Keratinocyte (primary cell): Measurements from ENCODE around the gene HSP90AB1. TPM values are rescaled to one million over a fixed set of nuclear protein-coding genes. Genes with fewer than 3 reads are reported as not detected.

Experiments used
- DNase-seq: peaks from one replicate; pipeline ENCODE4 v3.0.0-alpha.2; 2011; ENCODE audit warnings: low read depth, missing footprints, low spot score
- FAIRE-seq: peaks from 2 replicates; lab custom pipeline; 2011; peaks lifted over from hg19 to GRCh38; lab: Jason Lieb, UNC
- H2AFZ ChIP-seq: 2 replicates; pipeline ENCODE4 v1.6.0; 2012; ENCODE audit warnings: low read length, control low read depth, inconsistent platforms; ENCODE audit not compliant: control insufficient read depth
- H3K27ac ChIP-seq: 2 replicates; pipeline ENCODE4 v1.5.1; 2011; ENCODE audit warnings: low read length; ENCODE audit not compliant: control insufficient read depth, insufficient read depth
- H3K27me3 ChIP-seq: 3 replicates; pipeline ENCODE4 v1.6.0; 2011; ENCODE audit warnings: low read length; ENCODE audit not compliant: control insufficient read depth, insufficient read depth; ENCODE audit errors: extremely low read depth
- H3K36me3 ChIP-seq, 2 experiments: 2 replicates in 1 of 2; 3 replicates in 1 of 2; pipeline ENCODE4 v1.5.1; 2011; ENCODE audit warnings: low read length in 2 of 2, mild to moderate bottlenecking in 1 of 2; ENCODE audit not compliant: control insufficient read depth in 2 of 2, insufficient read depth in 2 of 2; ENCODE audit errors: extremely low read depth in 1 of 2
- H3K4me1 ChIP-seq: 3 replicates; pipeline ENCODE4 v1.5.1; 2011; ENCODE audit warnings: low read length; ENCODE audit not compliant: control insufficient read depth, insufficient read depth; ENCODE audit errors: extremely low read depth
- H3K4me2 ChIP-seq: 3 replicates; pipeline ENCODE4 v1.6.0; 2011; ENCODE audit warnings: low read depth, low read length; ENCODE audit not compliant: control insufficient read depth, insufficient read depth; ENCODE audit errors: extremely low read depth
- H3K4me3 ChIP-seq, 3 experiments: fragments of 200-600 bp in 1 of 3; sonication (generic) in 1 of 3; 2 replicates in 2 of 3; 3 replicates in 1 of 3; pipeline ENCODE4 v1.5.1; 2011 to 2016; ENCODE audit warnings: low read length in 3 of 3, mild to moderate bottlenecking in 3 of 3, control low read depth in 2 of 3, inconsistent platforms in 1 of 3, low read depth in 1 of 3, mixed read lengths in 1 of 3, mixed run types in 1 of 3, moderate library complexity in 1 of 3; ENCODE audit not compliant: control insufficient read depth in 2 of 3, insufficient read depth in 2 of 3; ENCODE audit errors: extremely low read depth in 1 of 3
- H3K79me2 ChIP-seq: 2 replicates; pipeline ENCODE4 v1.6.0; 2012; ENCODE audit warnings: low read length; ENCODE audit not compliant: control insufficient read depth, insufficient read depth
- H3K9ac ChIP-seq: 3 replicates; pipeline ENCODE4 v1.6.0; 2011; ENCODE audit warnings: low read length; ENCODE audit not compliant: control insufficient read depth, insufficient read depth; ENCODE audit errors: extremely low read depth
- H3K9me1 ChIP-seq: 3 replicates; pipeline ENCODE4 v1.6.0; 2011; ENCODE audit warnings: low read length; ENCODE audit not compliant: control insufficient read depth, insufficient read depth; ENCODE audit errors: extremely low read depth
- H3K9me3 ChIP-seq: 2 replicates; pipeline ENCODE4 v1.5.1; 2012; ENCODE audit warnings: low read depth, low read length; ENCODE audit not compliant: control insufficient read depth
- H4K20me1 ChIP-seq: 3 replicates; pipeline ENCODE4 v1.6.0; 2011; ENCODE audit warnings: low read length; ENCODE audit not compliant: control insufficient read depth, insufficient read depth; ENCODE audit errors: extremely low read depth
- EZH2 ChIP-seq: IDR thresholded peaks from one replicate; pipeline ENCODE4 v1.6.1; 2012; ENCODE audit warnings: inconsistent platforms, mild to moderate bottlenecking, low read length, moderate library complexity
- dilution Hi-C: fragments of 300-500 bp; cut with MboI; formaldehyde crosslinking; loops from one replicate; pipeline ENCODE4 v1.7.0; 2020; ENCODE audit warnings: low sequenced_read_pairs; ENCODE audit not compliant: extremely low pct_ligation_motif_present
- polyA plus RNA-seq, 5 experiments: library from polyadenylated mRNA; depleted of rRNA in 3 of 5; stranded (reverse) in 3 of 5; stranded (forward) in 1 of 5; unstranded in 1 of 5; fragments of >200 nt; gene quantifications; 1 replicate in 1 of 5; 2 replicates in 3 of 5; 3 replicates in 1 of 5; pipeline versions ENCODE4 v1.2.1 to v1.2.3, GENCODE V29; 2011 to 2012; ENCODE audit warnings: missing spikeins in 2 of 5, low read depth in 1 of 5, low replicate concordance in 1 of 5
- small RNA-seq, 3 experiments: library from RNA; depleted of rRNA; stranded (forward); fragments of <200 nt; gene quantifications; one replicate each; pipeline ENCODE3, GENCODE V24; 2012; ENCODE audit warnings: low read depth in 3 of 3, low replicate concordance in 1 of 3; ENCODE audit not compliant: insufficient read length in 3 of 3
- TF ChIP-seq, protein P1 (sequence below), 3 experiments: IDR thresholded peaks in 1 of 3; conservative IDR thresholded peaks in 1 of 3; optimal IDR thresholded peaks in 1 of 3; 2 replicates in 2 of 3; 3 replicates in 1 of 3; pipeline versions ENCODE3 to v1.5.1; 2011; ENCODE audit warnings: low read length in 3 of 3, mild to moderate bottlenecking in 3 of 3, moderate library complexity in 2 of 3, control low read depth in 1 of 3, inconsistent platforms in 1 of 3; ENCODE audit not compliant: insufficient read depth in 2 of 3; ENCODE audit errors: extremely low read depth in 1 of 3

HSP90AB1 gene
- polyA plus RNA-seq, 1 donor (not counting 4 experiments of a cell fraction or from before 2014, with no cell fraction given) = 1,089 TPM

- no peak overlapping the region for H3K4me3 ChIP-seq
- H4K20me1 ChIP-seq = no peaks in the 10 kb centered on the region
- dilution Hi-C loops = no loop called here
- no peaks in the 10 kb centered on the region for H3K9me3 ChIP-seq
- TF ChIP-seq, protein P1, sequence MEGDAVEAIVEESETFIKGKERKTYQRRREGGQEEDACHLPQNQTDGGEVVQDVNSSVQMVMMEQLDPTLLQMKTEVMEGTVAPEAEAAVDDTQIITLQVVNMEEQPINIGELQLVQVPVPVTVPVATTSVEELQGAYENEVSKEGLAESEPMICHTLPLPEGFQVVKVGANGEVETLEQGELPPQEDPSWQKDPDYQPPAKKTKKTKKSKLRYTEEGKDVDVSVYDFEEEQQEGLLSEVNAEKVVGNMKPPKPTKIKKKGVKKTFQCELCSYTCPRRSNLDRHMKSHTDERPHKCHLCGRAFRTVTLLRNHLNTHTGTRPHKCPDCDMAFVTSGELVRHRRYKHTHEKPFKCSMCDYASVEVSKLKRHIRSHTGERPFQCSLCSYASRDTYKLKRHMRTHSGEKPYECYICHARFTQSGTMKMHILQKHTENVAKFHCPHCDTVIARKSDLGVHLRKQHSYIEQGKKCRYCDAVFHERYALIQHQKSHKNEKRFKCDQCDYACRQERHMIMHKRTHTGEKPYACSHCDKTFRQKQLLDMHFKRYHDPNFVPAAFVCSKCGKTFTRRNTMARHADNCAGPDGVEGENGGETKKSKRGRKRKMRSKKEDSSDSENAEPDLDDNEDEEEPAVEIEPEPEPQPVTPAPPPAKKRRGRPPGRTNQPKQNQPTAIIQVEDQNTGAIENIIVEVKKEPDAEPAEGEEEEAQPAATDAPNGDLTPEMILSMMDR (optimal IDR thresholded peaks at IDR 0.05 in 1 of 3, IDR thresholded peaks at IDR 0.05 in 1 of 3, conservative IDR thresholded peaks at IDR 0.05 in 1 of 3; ENCODE audit: extremely low read depth in 1 of 3, insufficient read depth in 2 of 3, low read length in 3 of 3) = no peak
- TF ChIP-seq EZH2 = no peak
- peaks cover 9% of the 10 kb centered on the region for H3K27me3 ChIP-seq
- H3K4me1 ChIP-seq = peaks cover 2% of the 10 kb centered on the region
- peaks cover 47 to 48% of the 10 kb centered on the region in 2 experiments for H3K36me3 ChIP-seq
- no peak overlapping the region for H3K9ac ChIP-seq
- H2AFZ ChIP-seq = no peak overlapping the region
- peaks cover 2% of the 10 kb centered on the region for H3K9me1 ChIP-seq
- no peaks in the 10 kb centered on the region for H3K79me2 ChIP-seq
- H3K4me2 ChIP-seq = no peak overlapping the region
- DNase-seq (no peak), FAIRE-seq (no peak)
- no peak overlapping the region for H3K27ac ChIP-seq
These were observed 56.0 kb downstream of the HSP90AB1 start for GRCh38 chr6:44302856-44303255.

Small RNA genes within 50 kb of the gene (small RNA-seq; reads per million reads assigned to genes)
- gene RN7SL811P = 0 reads per million in 3 experiments

Other genes starting within 250 kb of the HSP90AB1 start
- gene MRPL14, start 119.6 kb upstream of the HSP90AB1 start, polyA plus RNA-seq = 103 to 136 TPM (median 133 TPM) in 3 replicates
- 64.8 to 110 TPM (median 80.8 TPM) in 3 replicates for gene TMEM63B, start 119.5 kb upstream of the HSP90AB1 start, polyA plus RNA-seq
- gene CAPN11, start 88.3 kb upstream of the HSP90AB1 start, polyA plus RNA-seq = 0.04 TPM in 1 of 3 replicates, not detected in the others
- 0.09 TPM in 1 of 3 replicates, not detected in the others for gene MYMX, start 30.2 kb upstream of the HSP90AB1 start, polyA plus RNA-seq
- gene SLC29A1, start 23.5 kb upstream of the HSP90AB1 start, polyA plus RNA-seq = 51.0 to 69.8 TPM (median 55.3 TPM) in 3 replicates
- gene SLC35B2, start 10.4 kb downstream of the HSP90AB1 start, polyA plus RNA-seq = 69.9 to 118 TPM (median 103 TPM) in 3 replicates
- gene NFKBIE, start 18.4 kb downstream of the HSP90AB1 start, polyA plus RNA-seq = 5.7 to 7.3 TPM (median 6.5 TPM) in 3 replicates
- not detected in 3 replicates for gene TMEM151B, start 23.3 kb downstream of the HSP90AB1 start, polyA plus RNA-seq
- gene AARS2, start 66.2 kb downstream of the HSP90AB1 start, polyA plus RNA-seq = 5.8 to 8.5 TPM (median 5.9 TPM) in 3 replicates
- gene SPATS1, start 95.5 kb downstream of the HSP90AB1 start, polyA plus RNA-seq = not detected in 3 replicates
- 10.8 to 16.6 TPM (median 12.6 TPM) in 3 replicates for gene CDC5L, start 140.6 kb downstream of the HSP90AB1 start, polyA plus RNA-seq